Neural cell (in vitro differentiated cells): Measurements from ENCODE around the gene DIAPH2.

Experiments used
- EZH2 ChIP-seq: fragments of 200-600, 300-800 bp; shearing (Covaris generic), sonication (generic); IDR thresholded peaks from 2 replicates; pipeline ENCODE4 v1.6.1; 2014; ENCODE audit warnings: antibody characterized with exemption, low read length, borderline replicate concordance, mild to moderate bottlenecking; ENCODE audit not compliant: insufficient read depth, poor library complexity, severe bottlenecking
- POLR2AphosphoS5 ChIP-seq: IDR thresholded peaks from 2 replicates; pipeline ENCODE4 v1.6.1; 2012
- RAD21 ChIP-seq: fragments of 450-650 bp; conservative IDR thresholded peaks from 2 replicates; pipeline ENCODE4 v1.6.1; 2014; ENCODE audit warnings: antibody characterized with exemption, mild to moderate bottlenecking, moderate library complexity
- TF ChIP-seq, protein P1 (sequence below): fragments of 450-650 bp; IDR thresholded peaks from 2 replicates; pipeline ENCODE4 v1.5.1; 2014; ENCODE audit warnings: antibody characterized with exemption, mild to moderate bottlenecking, moderate library complexity; ENCODE audit not compliant: poor library complexity, severe bottlenecking
- TF ChIP-seq, protein P2 (sequence below): IDR thresholded peaks from 2 replicates; pipeline ENCODE4 v1.6.1; 2012; ENCODE audit warnings: borderline replicate concordance

DNA sequence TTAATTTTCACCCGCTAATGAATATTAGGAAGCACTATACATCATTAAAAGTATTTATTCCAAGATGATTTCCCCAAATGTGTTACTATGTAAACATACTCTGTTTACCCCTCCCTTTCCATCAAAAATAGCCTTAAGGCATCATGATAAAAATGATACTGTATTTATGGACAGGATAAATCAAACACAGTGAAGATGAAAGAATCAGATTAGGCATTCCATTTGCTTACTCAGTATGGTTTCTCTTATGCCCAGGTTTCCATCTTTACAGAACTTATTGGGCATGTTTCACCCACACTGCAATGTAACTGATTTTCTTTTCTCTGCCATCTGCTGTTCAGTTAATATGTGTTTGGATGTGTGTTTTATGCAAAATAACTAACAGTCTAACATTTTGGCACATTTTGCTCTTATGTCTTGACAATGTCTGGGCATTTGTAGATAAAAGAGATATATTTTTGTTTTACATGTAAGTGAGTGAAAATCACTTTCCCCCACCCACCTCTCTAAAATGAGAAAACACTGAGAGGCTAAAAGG, 644.3 kb downstream of the DIAPH2 start:
- no peak for TF ChIP-seq POLR2AphosphoS5
- TF ChIP-seq RAD21: no peak
- TF ChIP-seq, protein P1, sequence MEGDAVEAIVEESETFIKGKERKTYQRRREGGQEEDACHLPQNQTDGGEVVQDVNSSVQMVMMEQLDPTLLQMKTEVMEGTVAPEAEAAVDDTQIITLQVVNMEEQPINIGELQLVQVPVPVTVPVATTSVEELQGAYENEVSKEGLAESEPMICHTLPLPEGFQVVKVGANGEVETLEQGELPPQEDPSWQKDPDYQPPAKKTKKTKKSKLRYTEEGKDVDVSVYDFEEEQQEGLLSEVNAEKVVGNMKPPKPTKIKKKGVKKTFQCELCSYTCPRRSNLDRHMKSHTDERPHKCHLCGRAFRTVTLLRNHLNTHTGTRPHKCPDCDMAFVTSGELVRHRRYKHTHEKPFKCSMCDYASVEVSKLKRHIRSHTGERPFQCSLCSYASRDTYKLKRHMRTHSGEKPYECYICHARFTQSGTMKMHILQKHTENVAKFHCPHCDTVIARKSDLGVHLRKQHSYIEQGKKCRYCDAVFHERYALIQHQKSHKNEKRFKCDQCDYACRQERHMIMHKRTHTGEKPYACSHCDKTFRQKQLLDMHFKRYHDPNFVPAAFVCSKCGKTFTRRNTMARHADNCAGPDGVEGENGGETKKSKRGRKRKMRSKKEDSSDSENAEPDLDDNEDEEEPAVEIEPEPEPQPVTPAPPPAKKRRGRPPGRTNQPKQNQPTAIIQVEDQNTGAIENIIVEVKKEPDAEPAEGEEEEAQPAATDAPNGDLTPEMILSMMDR: no peak
- TF ChIP-seq, protein P2, sequence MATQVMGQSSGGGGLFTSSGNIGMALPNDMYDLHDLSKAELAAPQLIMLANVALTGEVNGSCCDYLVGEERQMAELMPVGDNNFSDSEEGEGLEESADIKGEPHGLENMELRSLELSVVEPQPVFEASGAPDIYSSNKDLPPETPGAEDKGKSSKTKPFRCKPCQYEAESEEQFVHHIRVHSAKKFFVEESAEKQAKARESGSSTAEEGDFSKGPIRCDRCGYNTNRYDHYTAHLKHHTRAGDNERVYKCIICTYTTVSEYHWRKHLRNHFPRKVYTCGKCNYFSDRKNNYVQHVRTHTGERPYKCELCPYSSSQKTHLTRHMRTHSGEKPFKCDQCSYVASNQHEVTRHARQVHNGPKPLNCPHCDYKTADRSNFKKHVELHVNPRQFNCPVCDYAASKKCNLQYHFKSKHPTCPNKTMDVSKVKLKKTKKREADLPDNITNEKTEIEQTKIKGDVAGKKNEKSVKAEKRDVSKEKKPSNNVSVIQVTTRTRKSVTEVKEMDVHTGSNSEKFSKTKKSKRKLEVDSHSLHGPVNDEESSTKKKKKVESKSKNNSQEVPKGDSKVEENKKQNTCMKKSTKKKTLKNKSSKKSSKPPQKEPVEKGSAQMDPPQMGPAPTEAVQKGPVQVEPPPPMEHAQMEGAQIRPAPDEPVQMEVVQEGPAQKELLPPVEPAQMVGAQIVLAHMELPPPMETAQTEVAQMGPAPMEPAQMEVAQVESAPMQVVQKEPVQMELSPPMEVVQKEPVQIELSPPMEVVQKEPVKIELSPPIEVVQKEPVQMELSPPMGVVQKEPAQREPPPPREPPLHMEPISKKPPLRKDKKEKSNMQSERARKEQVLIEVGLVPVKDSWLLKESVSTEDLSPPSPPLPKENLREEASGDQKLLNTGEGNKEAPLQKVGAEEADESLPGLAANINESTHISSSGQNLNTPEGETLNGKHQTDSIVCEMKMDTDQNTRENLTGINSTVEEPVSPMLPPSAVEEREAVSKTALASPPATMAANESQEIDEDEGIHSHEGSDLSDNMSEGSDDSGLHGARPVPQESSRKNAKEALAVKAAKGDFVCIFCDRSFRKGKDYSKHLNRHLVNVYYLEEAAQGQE: no peak
- TF ChIP-seq EZH2: no peak
